Esophagus (tissue), 2 donors: ENCODE data around the gene MRPL30. TPM values are rescaled to one million over a fixed set of nuclear protein-coding genes. Genes with fewer than 3 reads are reported as not detected.

Source experiments
- H3K27ac ChIP-seq, 2 donors: one replicate each; pipeline ENCODE4 v1.5.1; 2013; ENCODE audit warnings: low read depth in 2 of 2, mild to moderate bottlenecking in 2 of 2, inconsistent platforms in 1 of 2, low read length in 1 of 2, moderate library complexity in 1 of 2
- H3K27me3 ChIP-seq, 2 donors: one replicate each; pipeline ENCODE4 v1.6.1; 2013; ENCODE audit warnings: low read length in 2 of 2, control low read depth in 1 of 2, mild to moderate bottlenecking in 1 of 2; ENCODE audit not compliant: insufficient read depth in 2 of 2, control insufficient read depth in 1 of 2
- H3K36me3 ChIP-seq, 2 donors: one replicate each; pipeline ENCODE4 v1.6.1; 2013; ENCODE audit warnings: low read length in 1 of 2; ENCODE audit not compliant: control insufficient read depth in 2 of 2, insufficient read depth in 2 of 2
- H3K4me1 ChIP-seq, 2 donors: one replicate each; pipeline ENCODE4 v1.6.1; 2013; ENCODE audit warnings: low read length in 1 of 2; ENCODE audit not compliant: control insufficient read depth in 2 of 2, insufficient read depth in 2 of 2
- H3K4me3 ChIP-seq, 2 donors: one replicate each; pipeline ENCODE4 v1.5.1; 2013; ENCODE audit warnings: low read length in 2 of 2, mild to moderate bottlenecking in 2 of 2, low read depth in 1 of 2, moderate library complexity in 1 of 2
- H3K9me3 ChIP-seq, 2 donors: one replicate each; pipeline ENCODE4 v1.6.1; 2013; ENCODE audit warnings: mild to moderate bottlenecking in 2 of 2, low read depth in 1 of 2, low read length in 1 of 2, moderate library complexity in 1 of 2; ENCODE audit not compliant: control insufficient read depth in 2 of 2, insufficient read depth in 1 of 2
- WGBS, 2 donors: extraction: QIAGEN DNeasy Blood & Tissue Kit; methylation state at CpG; one replicate each; pipeline ENCODE4 v1.1.7; 2013; 5-methylcytosine and 5-hydroxymethylcytosine counted together
- polyA plus RNA-seq, 2 donors: library from polyadenylated mRNA; stranded (reverse); fragments of 200-250 nt; gene quantifications; one replicate each; pipeline ENCODE4 v1.2.3, GENCODE V29; 2013
- donor health status: healthy with polysubstance abuse.
- donor health status: Bipolar disorder and iron deficiency.

MRPL30 gene
- polyA plus RNA-seq, 2 donors, result 20.4 to 21.8 TPM

DNA sequence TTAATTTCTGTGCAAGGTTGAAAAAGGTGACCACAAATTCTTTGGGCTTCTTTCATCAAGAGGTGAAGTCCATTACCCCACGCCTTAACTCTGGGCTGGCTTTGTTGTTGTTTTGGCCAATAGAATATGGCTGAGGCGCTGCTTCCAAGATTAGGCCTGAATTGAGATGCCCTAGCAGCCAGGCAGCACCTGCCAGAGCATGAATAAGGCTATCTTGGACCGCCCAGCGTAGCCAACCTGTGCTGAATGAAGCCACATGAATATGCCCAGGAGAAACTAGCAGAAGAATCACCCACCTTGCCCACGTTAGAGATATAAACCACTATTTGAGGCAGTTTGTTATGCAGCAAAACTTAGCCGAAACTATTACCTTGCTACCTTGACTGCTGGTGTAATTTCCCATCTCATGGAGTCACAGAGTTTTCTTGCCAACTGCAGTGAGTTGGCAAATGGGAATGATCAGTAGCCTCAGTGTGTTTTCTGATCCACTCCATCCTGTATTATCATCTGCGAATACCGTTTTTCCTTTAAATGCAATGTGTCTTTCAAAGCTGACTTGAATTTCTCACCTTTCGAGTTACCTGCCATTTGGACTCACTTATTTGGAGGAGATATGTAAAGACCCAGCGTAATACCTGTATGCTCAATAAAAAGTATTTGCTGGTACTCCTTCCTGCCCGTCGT, 26.9 kb upstream of the MRPL30 start:
- Histone ChIP-seq H3K4me1 (no peaks in the 10 kb centered on the region), H3K4me3 (peak overlapping the region; percentile 81 to 94), H3K36me3 (no peaks in the 10 kb centered on the region), H3K9me3 (no peaks in the 10 kb centered on the region), H3K27me3 (no peaks in the 10 kb centered on the region), H3K27ac (peak overlapping the region; percentile 81 to 98)
- WGBS, 2 donors, result 31 to 35% methylated on average over 12 of the region's 12 CpGs

GRCh38 chr2:99154643-99155536, 26.1 kb upstream of the MRPL30 start, which contains the start of the genes LIPT1 and TSGA10:
TSS of gene LIPT1 (plus strand) at chr2:99154967. CDS start at chr2:99161958, 6,991 bp downstream.
TSS of gene TSGA10 (minus strand) at chr2:99154942. CDS start at chr2:99109439, 45,503 bp downstream.
- Histone ChIP-seq H3K27ac (peak within 1 kb of the TSS; percentile 81 to 98), H3K4me3 (peak within 1 kb of the TSS; percentile 81 to 94), H3K27me3 (no peaks in the 10 kb centered on the region), H3K36me3 (no peaks in the 10 kb centered on the region), H3K4me1 (no peaks in the 10 kb centered on the region), H3K9me3 (no peaks in the 10 kb centered on the region)
- 0% methylated on average over 69 to 70 of the region's 70 CpGs for WGBS, 2 donors

- no peaks in the 10 kb centered on the region for H3K36me3 ChIP-seq
- WGBS, 2 donors, result 72 to 77% methylated on average over 1 of the region's 1 CpG
- H3K27me3 ChIP-seq, result no peaks in the 10 kb centered on the region
- no peak overlapping the region for H3K27ac ChIP-seq
- H3K9me3 ChIP-seq, result no peaks in the 10 kb centered on the region
- H3K4me3 ChIP-seq, result no peak overlapping the region
- no peaks in the 10 kb centered on the region for H3K4me1 ChIP-seq
Observed at GRCh38 chr2:99156891-99157290, 24.1 kb upstream of the MRPL30 start.

GRCh38 chr2:99158599-99158998, 22.4 kb upstream of the MRPL30 start:
- no peak overlapping the region for H3K4me3 ChIP-seq
- H3K36me3 ChIP-seq, result no peaks in the 10 kb centered on the region
- H3K27ac ChIP-seq, result no peak overlapping the region
- WGBS, 2 donors, result 95 to 96% methylated on average over 5 of the region's 5 CpGs
- H3K27me3 ChIP-seq, result no peaks in the 10 kb centered on the region
- no peaks in the 10 kb centered on the region for H3K9me3 ChIP-seq
- no peaks in the 10 kb centered on the region for H3K4me1 ChIP-seq

- WGBS, 2 donors, result 72 to 75% methylated on average over 4 of the region's 4 CpGs
Observed at GRCh38 chr2:99159594-99159993, 21.4 kb upstream of the MRPL30 start.

GRCh38 chr2:99166218-99166617, 14.8 kb upstream of the MRPL30 start:
- Histone ChIP-seq H3K36me3 (peaks cover 0 to 3% of the 10 kb centered on the region in 2 donors), H3K27ac (no peak overlapping the region), H3K9me3 (no peaks in the 10 kb centered on the region), H3K4me1 (no peaks in the 10 kb centered on the region), H3K27me3 (no peaks in the 10 kb centered on the region), H3K4me3 (no peak overlapping the region)
- WGBS, 2 donors, result 88 to 90% methylated on average over 5 of the region's 5 CpGs

More at GRCh38 chr2:99159594-99159993, 21.4 kb upstream of the MRPL30 start:
- Histone ChIP-seq H3K36me3 (no peaks in the 10 kb centered on the region), H3K27me3 (no peaks in the 10 kb centered on the region), H3K9me3 (no peaks in the 10 kb centered on the region), H3K4me3 (no peak overlapping the region), H3K27ac (no peak overlapping the region), H3K4me1 (no peaks in the 10 kb centered on the region)

DNA sequence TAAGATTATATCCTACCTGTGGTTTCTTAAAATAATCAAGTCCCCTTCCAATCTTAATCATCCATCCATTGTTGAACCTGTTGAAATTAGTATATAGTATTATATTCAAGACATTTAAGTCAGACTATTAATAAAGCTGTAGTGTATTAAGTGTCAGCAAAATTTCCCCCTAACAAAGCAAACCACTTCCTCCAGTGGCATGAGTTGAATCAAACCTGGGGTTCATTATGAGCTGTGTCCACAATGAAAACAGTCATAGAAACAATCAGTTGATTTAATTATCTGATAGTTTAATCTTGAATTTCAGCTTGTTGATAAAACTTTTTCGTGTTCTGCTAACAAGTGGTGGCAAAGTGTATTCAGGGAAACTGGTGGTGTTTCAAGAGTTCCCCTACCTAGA, 11.4 kb upstream of the MRPL30 start:
- Histone ChIP-seq H3K27ac (no peak overlapping the region), H3K4me3 (no peak overlapping the region), H3K9me3 (no peaks in the 10 kb centered on the region), H3K36me3 (peaks cover 0 to 3% of the 10 kb centered on the region in 2 donors), H3K4me1 (no peaks in the 10 kb centered on the region), H3K27me3 (no peaks in the 10 kb centered on the region)
- 57 to 62% methylated on average over 1 of the region's 1 CpG for WGBS, 2 donors

- Histone ChIP-seq H3K4me3 (no peak overlapping the region), H3K36me3 (no peaks in the 10 kb centered on the region), H3K4me1 (no peaks in the 10 kb centered on the region), H3K27me3 (no peaks in the 10 kb centered on the region), H3K9me3 (no peaks in the 10 kb centered on the region), H3K27ac (no peak overlapping the region)
- 95 to 98% methylated on average over 8 of the region's 8 CpGs for WGBS, 2 donors
Observed at GRCh38 chr2:99171377-99172140, 9.4 kb upstream of the MRPL30 start.

GRCh38 chr2:99181624-99182000, 628 bp downstream of the MRPL30 start:
- Histone ChIP-seq H3K4me3 (peak overlapping the region; percentile 97 to 99), H3K4me1 (no peaks in the 10 kb centered on the region), H3K27me3 (no peaks in the 10 kb centered on the region), H3K9me3 (no peaks in the 10 kb centered on the region), H3K36me3 (no peaks in the 10 kb centered on the region), H3K27ac (no peak overlapping the region)
- 3 to 4% methylated on average over 4 of the region's 4 CpGs for WGBS, 2 donors
